ENCODE results near the gene CSNK2A2.

CSNK2A2 gene

DNA sequence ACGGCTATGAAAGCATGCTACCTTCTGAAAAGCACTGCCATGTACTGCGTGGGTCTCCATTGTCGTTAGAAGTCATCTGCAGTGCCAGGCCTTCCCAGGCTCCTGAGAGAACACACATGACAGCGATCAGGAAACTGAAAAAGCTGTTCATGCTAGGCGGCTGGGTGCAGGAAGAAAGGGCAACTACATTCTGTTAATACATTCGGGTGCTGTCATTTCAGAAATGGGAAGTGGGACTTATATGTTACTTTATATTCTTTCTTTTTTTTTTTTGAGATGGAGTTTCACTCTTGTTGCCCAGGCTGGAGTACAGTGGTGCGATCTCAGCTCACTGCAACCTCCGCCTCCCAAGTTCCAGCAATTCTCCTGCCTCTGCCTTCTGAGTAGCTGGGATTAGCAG, 88.6 kb downstream of the CSNK2A2 start:
- DNase-seq = no peak
